ENCODE measurements around the gene PCDHB16.

GRCh38 chr5:141135030-141135717, 47.0 kb upstream of the PCDHB16 start, which contains the start of gene PCDHB5:
- no peak for TF ChIP-seq CTCF (tag by site-specific recombination; IDR thresholded peaks at IDR 0.05)
- TF ChIP-seq ZBTB1 (tag by site-specific recombination; IDR thresholded peaks at IDR 0.05): no peak
